Uterus (tissue), 4 donors: ENCODE data around the gene LRRIQ4. TPM values are rescaled to one million over a fixed set of nuclear protein-coding genes. Genes with fewer than 3 reads are reported as not detected.

Experiments
- DNase-seq, 2 donors: peaks; one replicate each; pipeline ENCODE4 v3.0.0-alpha.2; 2019 to 2020
- H3K27ac ChIP-seq, 2 donors: fragments of 200-600 bp; sonication (generic); 1 replicate in 1 of 2; 2 replicates in 1 of 2; pipeline ENCODE4 v1.5.1; 2016 to 2018
- H3K27me3 ChIP-seq, 2 donors: fragments of 200-600 bp; sonication (generic); one replicate each; pipeline ENCODE4 v1.5.1; 2018 to 2019; ENCODE audit warnings: control low read depth in 1 of 2
- H3K36me3 ChIP-seq, 2 donors: fragments of 200-600 bp; sonication (generic); one replicate each; pipeline ENCODE4 v1.5.1; 2019; ENCODE audit warnings: control low read depth in 1 of 2
- H3K4me1 ChIP-seq, 2 donors: fragments of 200-600 bp; sonication (generic); one replicate each; pipeline ENCODE4 v1.5.1; 2018 to 2019; ENCODE audit warnings: control low read depth in 1 of 2
- H3K4me3 ChIP-seq, 2 donors: fragments of 200-600 bp; sonication (generic); 1 replicate in 1 of 2; 2 replicates in 1 of 2; pipeline ENCODE4 v1.5.1; 2018 to 2019; ENCODE audit warnings: mild to moderate bottlenecking in 1 of 2
- H3K9me3 ChIP-seq, 2 donors: fragments of 200-600 bp; sonication (generic); one replicate each; pipeline ENCODE4 v1.5.1; 2019; ENCODE audit warnings: control low read depth in 1 of 2
- CTCF ChIP-seq, 4 experiments: fragments of 200-600 bp in 2 of 4; fragments of 450-650 bp in 2 of 4; sonication (generic) in 2 of 4; IDR thresholded peaks; one replicate each; pipeline ENCODE4 v1.5.1; 2016 to 2019; ENCODE audit warnings: antibody characterized with exemption in 4 of 4, mild to moderate bottlenecking in 2 of 4, moderate library complexity in 1 of 4
- POLR2A ChIP-seq, 2 donors: fragments of 450-650 bp; IDR thresholded peaks; one replicate each; pipeline ENCODE4 v1.6.1; 2016; ENCODE audit warnings: antibody characterized with exemption in 2 of 2, mild to moderate bottlenecking in 1 of 2, moderate library complexity in 1 of 2
- intact Hi-C: fragments of 100-400 bp; cut with DNase I; formaldehyde crosslinking; loops from one replicate; pipeline ENCODE4 v1.15.1; 2023; ENCODE audit warnings: low total_unique reads
- total RNA-seq, 4 donors: library from RNA; depleted of rRNA in 3 of 4; stranded (reverse); fragments of >200 nt in 3 of 4; gene quantifications; one replicate each; pipeline versions ENCODE4 v1.1.0 to v1.2.4, GENCODE V29; 2014 to 2023
- donor health status: DM: yes; HTN: yes; CAD: no.

The LRRIQ4 gene
- total RNA-seq, 4 donors from 2014 or later: 0.14 TPM; not detected in 3

DNA sequence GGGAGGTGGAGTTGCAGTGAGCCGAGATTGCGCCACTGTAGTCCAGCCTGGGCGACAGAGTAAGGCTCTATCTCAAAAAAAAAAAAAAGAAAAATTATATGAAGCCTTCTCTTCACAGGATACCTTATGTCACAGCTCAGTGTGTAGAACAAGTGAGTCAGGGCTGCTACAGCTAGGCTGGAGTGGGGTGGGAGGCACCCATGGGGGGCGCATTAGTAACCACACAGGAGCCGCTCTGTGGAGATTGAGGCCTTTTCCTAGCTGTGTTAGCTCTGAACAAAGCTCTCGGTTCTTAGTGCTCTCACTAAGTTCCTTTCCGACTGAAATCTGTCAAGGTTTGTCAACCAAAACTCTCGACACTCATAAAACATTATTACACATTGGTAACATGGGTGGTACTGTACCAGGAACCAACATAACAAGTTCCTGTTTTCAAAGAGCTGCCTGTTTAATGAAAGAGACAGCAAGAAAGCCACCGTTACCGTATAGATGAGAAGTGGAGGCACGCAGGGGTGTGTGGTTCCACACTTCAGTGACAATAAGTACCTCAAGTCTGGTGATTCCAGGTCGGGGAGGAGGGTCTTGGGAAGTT, 52.6 kb downstream of the LRRIQ4 start:
- no peaks in the 10 kb centered on the region for H3K4me1 ChIP-seq
- intact Hi-C loops: no loop called here
- H3K27ac ChIP-seq: no peak overlapping the region
- DNase-seq: no peak
- H3K27me3 ChIP-seq: no peaks in the 10 kb centered on the region
- H3K9me3 ChIP-seq: no peaks in the 10 kb centered on the region
- TF ChIP-seq CTCF (IDR thresholded peaks at IDR 0.05): no peak
- no peak for TF ChIP-seq POLR2A (IDR thresholded peaks at IDR 0.05)
- H3K36me3 ChIP-seq: no peaks in the 10 kb centered on the region
- H3K4me3 ChIP-seq: no peak overlapping the region

DNA sequence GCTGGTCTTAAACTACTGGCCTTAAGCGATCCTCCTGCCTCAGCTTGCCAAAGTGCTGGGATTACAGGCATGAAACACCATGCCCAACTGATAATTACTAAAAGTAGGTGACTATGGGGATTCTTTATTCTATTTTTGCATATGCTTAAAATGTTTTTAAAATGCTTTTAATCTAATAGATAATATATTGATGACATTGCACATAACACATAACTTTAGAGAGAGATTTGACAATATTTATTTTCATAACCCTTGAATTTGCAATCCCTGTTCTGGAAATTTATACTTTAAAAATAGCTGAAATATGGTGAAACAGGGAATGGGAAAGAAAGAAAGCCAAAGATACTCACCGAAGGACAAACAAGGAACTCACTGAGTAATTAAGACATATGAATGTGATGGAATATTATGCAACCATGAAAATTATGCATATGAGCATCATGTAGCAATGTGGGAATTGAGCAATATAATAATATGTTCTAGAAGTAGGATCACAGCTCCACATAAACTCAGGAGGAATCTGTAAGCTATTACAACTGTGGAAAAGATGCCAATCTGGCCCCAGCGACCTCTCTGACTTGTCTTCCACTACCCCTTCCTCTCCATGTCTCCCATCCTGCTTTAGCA, 55.0 kb downstream of the LRRIQ4 start:
- Histone ChIP-seq H3K36me3 (no peaks in the 10 kb centered on the region), H3K9me3 (no peaks in the 10 kb centered on the region), H3K4me3 (no peak overlapping the region), H3K27ac (no peak overlapping the region), H3K27me3 (no peaks in the 10 kb centered on the region), H3K4me1 (no peaks in the 10 kb centered on the region)
- TF ChIP-seq POLR2A (IDR thresholded peaks at IDR 0.05): no peak
- no peak for TF ChIP-seq CTCF (IDR thresholded peaks at IDR 0.05)
- intact Hi-C loops: no loop called here
- no peak for DNase-seq

GRCh38 chr3:169868369-169868768, 55.7 kb downstream of the LRRIQ4 start:
- no peak overlapping the region for H3K4me3 ChIP-seq
- H3K27me3 ChIP-seq: no peaks in the 10 kb centered on the region
- DNase-seq: no peak
- no peaks in the 10 kb centered on the region for H3K4me1 ChIP-seq
- no peak overlapping the region for H3K27ac ChIP-seq
- H3K36me3 ChIP-seq: no peaks in the 10 kb centered on the region
- TF ChIP-seq POLR2A (IDR thresholded peaks at IDR 0.05): no peak
- no peak for TF ChIP-seq CTCF (IDR thresholded peaks at IDR 0.05)
- no peaks in the 10 kb centered on the region for H3K9me3 ChIP-seq
- intact Hi-C loops: no loop called here

DNA sequence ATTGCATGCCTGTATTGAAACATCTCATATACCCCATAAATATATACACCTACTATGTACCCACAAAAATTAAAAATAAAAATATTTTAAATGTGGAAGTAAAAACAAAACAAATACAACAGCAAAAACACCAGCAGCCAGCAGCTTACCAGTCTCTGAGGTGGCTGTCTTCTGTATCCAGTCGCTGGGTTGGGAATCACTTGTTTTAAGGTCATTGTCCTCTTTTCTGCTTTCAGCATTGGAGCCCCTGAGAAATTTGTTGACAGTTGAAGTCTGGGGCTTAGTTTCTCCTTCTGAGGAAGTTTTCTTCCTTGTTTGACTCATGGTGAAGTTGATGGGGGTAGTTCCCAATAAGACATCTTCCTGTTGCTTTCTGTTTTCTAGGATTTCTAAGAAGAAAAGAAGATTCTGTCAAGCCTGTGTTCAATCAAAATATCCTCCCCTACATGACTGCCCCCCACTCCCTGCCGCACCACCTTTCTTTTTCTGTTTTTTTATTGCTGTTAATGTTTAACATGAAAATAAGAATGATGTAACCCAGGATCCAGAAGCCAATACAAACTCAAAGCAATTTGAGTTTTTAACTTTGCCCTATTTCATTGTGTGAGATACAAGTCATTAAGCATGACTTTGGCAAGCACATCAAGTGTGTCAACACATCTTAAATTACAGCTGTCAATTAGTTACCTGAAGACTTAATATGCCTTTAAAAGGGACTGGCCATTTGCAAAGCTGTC, 57.0 kb downstream of the LRRIQ4 start, which contains the start of gene LRRC31:
Gene LRRC31, minus strand, starts transcription at position 452 of the 737 bp plus-strand sequence. Its CDS starts 128 bp downstream, at position 324.
- H3K36me3 ChIP-seq: no peaks in the 10 kb centered on the region
- no peaks in the 10 kb centered on the region for H3K9me3 ChIP-seq
- no peaks in the 10 kb centered on the region for H3K27me3 ChIP-seq
- intact Hi-C loops: no loop called here
- no peak within 1 kb of the TSS for H3K27ac ChIP-seq
- TF ChIP-seq POLR2A (IDR thresholded peaks at IDR 0.05): no peak
- no peak for TF ChIP-seq CTCF (IDR thresholded peaks at IDR 0.05)
- no peaks in the 10 kb centered on the region for H3K4me1 ChIP-seq
- DNase-seq: no peak
- H3K4me3 ChIP-seq: no peak within 1 kb of the TSS
